Measurements from ENCODE around the gene SERPINB10.

SERPINB10 gene

GRCh38 chr18:63887424-63887823 lies 20.3 kb upstream of the SERPINB10 start, which contains the start of gene SERPINB2:
Gene SERPINB2, plus strand, starts transcription at chr18:63887705. Its CDS starts 3,740 bp downstream, at chr18:63891445.
- H3K4me3 ChIP-seq (replicated peaks; ENCODE audit: low read depth, low read length): no peak within 1 kb of the TSS
- no peak for TF ChIP-seq CTCF (IDR thresholded peaks at IDR 0.05; ENCODE audit: insufficient read depth, low read length, poor library complexity, severe bottlenecking)
- H3K27me3 ChIP-seq (replicated peaks; ENCODE audit: control insufficient read depth, insufficient read depth, low read length): no peaks in the 10 kb centered on the region; the same call in 1 of the 2 replicates
- peak; percentile 45 for DNase-seq (ENCODE audit: extremely low read depth, insufficient read length)
- H3K36me3 ChIP-seq (ENCODE audit: control insufficient read depth, insufficient read depth, low read length): no peaks in the 10 kb centered on the region

GRCh38 chr18:63888470-63889190 lies 19.1 kb upstream of the SERPINB10 start:
- Histone ChIP-seq H3K27me3 (replicated peaks; ENCODE audit: control insufficient read depth, insufficient read depth, low read length) (no peaks in the 10 kb centered on the region; the same call in 1 of the 2 replicates), H3K4me3 (replicated peaks; ENCODE audit: low read depth, low read length) (no peak overlapping the region), H3K36me3 (ENCODE audit: control insufficient read depth, insufficient read depth, low read length) (no peaks in the 10 kb centered on the region)
- DNase-seq (ENCODE audit: extremely low read depth, insufficient read length): no peak
- TF ChIP-seq CTCF (IDR thresholded peaks at IDR 0.05; ENCODE audit: insufficient read depth, low read length, poor library complexity, severe bottlenecking): no peak

GRCh38 chr18:63889626-63890025 lies 18.1 kb upstream of the SERPINB10 start:
- TF ChIP-seq CTCF (IDR thresholded peaks at IDR 0.05; ENCODE audit: insufficient read depth, low read length, poor library complexity, severe bottlenecking): no peak
- DNase-seq (ENCODE audit: extremely low read depth, insufficient read length): no peak
- H3K27me3 ChIP-seq (replicated peaks; ENCODE audit: control insufficient read depth, insufficient read depth, low read length): no peaks in the 10 kb centered on the region; the same call in 1 of the 2 replicates
- H3K36me3 ChIP-seq (ENCODE audit: control insufficient read depth, insufficient read depth, low read length): no peaks in the 10 kb centered on the region
- H3K4me3 ChIP-seq (replicated peaks; ENCODE audit: low read depth, low read length): no peak overlapping the region

GRCh38 chr18:63890237-63890949 lies 17.4 kb upstream of the SERPINB10 start:
- H3K36me3 ChIP-seq (ENCODE audit: control insufficient read depth, insufficient read depth, low read length): no peaks in the 10 kb centered on the region
- TF ChIP-seq CTCF (IDR thresholded peaks at IDR 0.05; ENCODE audit: insufficient read depth, low read length, poor library complexity, severe bottlenecking): no peak
- H3K27me3 ChIP-seq (replicated peaks; ENCODE audit: control insufficient read depth, insufficient read depth, low read length): no peaks in the 10 kb centered on the region
- no peak overlapping the region for H3K4me3 ChIP-seq (replicated peaks; ENCODE audit: low read depth, low read length)
- no peak for DNase-seq (ENCODE audit: extremely low read depth, insufficient read length)

- DNase-seq (ENCODE audit: extremely low read depth, insufficient read length): no peak
- no peaks in the 10 kb centered on the region for H3K36me3 ChIP-seq (ENCODE audit: control insufficient read depth, insufficient read depth, low read length)
- H3K4me3 ChIP-seq (replicated peaks; ENCODE audit: low read depth, low read length): no peak overlapping the region
- H3K27me3 ChIP-seq (replicated peaks; ENCODE audit: control insufficient read depth, insufficient read depth, low read length): no peaks in the 10 kb centered on the region
- TF ChIP-seq CTCF (IDR thresholded peaks at IDR 0.05; ENCODE audit: insufficient read depth, low read length, poor library complexity, severe bottlenecking): peak; percentile 27
Measured at GRCh38 chr18:63890950-63891304, 16.8 kb upstream of the SERPINB10 start.
